Gastroesophageal sphincter (tissue), 3 donors: ENCODE results near the gene PLCG1.

Experiments used
- CTCF ChIP-seq, 4 experiments: fragments of 200-600 bp in 2 of 4; fragments of 450-650 bp in 2 of 4; sonication (generic) in 1 of 4; IDR thresholded peaks; one replicate each; pipeline ENCODE4 v1.5.1; 2017 to 2019; ENCODE audit warnings: antibody characterized with exemption in 4 of 4, mild to moderate bottlenecking in 2 of 4, moderate library complexity in 2 of 4
- POLR2A ChIP-seq, 2 donors: fragments of 450-650 bp; IDR thresholded peaks; one replicate each; pipeline ENCODE4 v1.6.1; 2017; ENCODE audit warnings: antibody characterized with exemption in 2 of 2, mild to moderate bottlenecking in 2 of 2, moderate library complexity in 1 of 2
- POLR2AphosphoS5 ChIP-seq: sonication (generic); formaldehyde crosslinking; IDR thresholded peaks from one replicate; pipeline ENCODE4 v1.6.1; 2017; ENCODE audit warnings: antibody characterized with exemption

GRCh38 chr20:41213150-41213820 is 75.9 kb downstream of the PLCG1 start:
- TF ChIP-seq CTCF (IDR thresholded peaks at IDR 0.05) (no peak), POLR2AphosphoS5 (no peak), POLR2A (IDR thresholded peaks at IDR 0.05) (no peak)
